ENCODE measurements around the gene ZNF428.

- no peak for TF ChIP-seq CTCF (conservative IDR thresholded peaks at IDR 0.05; ENCODE audit: low read length)
- no peak for TF ChIP-seq EZH2phosphoT487 (IDR thresholded peaks at IDR 0.05; ENCODE audit: borderline replicate concordance, low read depth, low read length)
These were observed 21.6 kb downstream of the ZNF428 start for GRCh38 chr19:43597876-43598275.
